H9 (cell line): ENCODE results near the gene CYREN. TPM values are rescaled to one million over a fixed set of nuclear protein-coding genes. Genes with fewer than 3 reads are reported as not detected.
"Not testable (repeated sequence)": the region's sequence is repeated elsewhere in the genome, so short reads cannot be mapped to it uniquely, and the experiment has no call there.

Experiments
- DNase-seq: peaks from one replicate; pipeline ENCODE4 v3.0.0-alpha.2; 2017
- H2AFZ ChIP-seq: one replicate; pipeline ENCODE4 v1.6.1; 2013; ENCODE audit warnings: mild to moderate bottlenecking, low read length, control low read depth, moderate library complexity
- H2AK5ac ChIP-seq: 2 replicates; pipeline ENCODE4 v1.6.1; 2013; ENCODE audit warnings: low read length, control low read depth, mixed read lengths; ENCODE audit not compliant: insufficient read length
- H2BK120ac ChIP-seq: one replicate; pipeline ENCODE4 v1.6.1; 2013; ENCODE audit warnings: low read depth, mild to moderate bottlenecking, low read length, control low read depth, inconsistent platforms; ENCODE audit not compliant: poor library complexity, severe bottlenecking
- H2BK12ac ChIP-seq: 2 replicates; pipeline ENCODE4 v1.6.1; 2013; ENCODE audit warnings: low read length, control low read depth, mixed read lengths, low read depth; ENCODE audit not compliant: insufficient read length
- H2BK15ac ChIP-seq: 2 replicates; pipeline ENCODE4 v1.6.1; 2013; ENCODE audit warnings: low read depth, low read length, control low read depth
- H2BK20ac ChIP-seq: one replicate; pipeline ENCODE4 v1.6.1; 2013; ENCODE audit warnings: low read depth, mild to moderate bottlenecking, low read length, control low read depth, inconsistent platforms; ENCODE audit not compliant: poor library complexity, severe bottlenecking
- H2BK5ac ChIP-seq: 2 replicates; pipeline ENCODE4 v1.6.1; 2013; ENCODE audit warnings: low read length, control low read depth, mixed read lengths; ENCODE audit not compliant: insufficient read length
- H3K14ac ChIP-seq: 2 replicates; pipeline ENCODE4 v1.6.1; 2013; ENCODE audit warnings: low read length, control low read depth; ENCODE audit not compliant: insufficient read depth
- H3K18ac ChIP-seq: 2 replicates; pipeline ENCODE4 v1.6.1; 2013; ENCODE audit warnings: low read depth, mild to moderate bottlenecking, mixed read lengths, low read length, control low read depth; ENCODE audit not compliant: insufficient read length
- H3K23ac ChIP-seq: 2 replicates; pipeline ENCODE4 v1.6.1; 2013; ENCODE audit warnings: low read length, control low read depth, mixed read lengths, low read depth; ENCODE audit not compliant: insufficient read length
- H3K23me2 ChIP-seq: 2 replicates; pipeline ENCODE4 v1.6.1; 2013; ENCODE audit warnings: low read depth, mild to moderate bottlenecking, mixed read lengths, low read length, control low read depth; ENCODE audit not compliant: insufficient read length, poor library complexity, severe bottlenecking
- H3K27ac ChIP-seq: 2 replicates; pipeline ENCODE4 v1.5.1; 2013; ENCODE audit warnings: low read length, control low read depth, mixed read lengths, low read depth; ENCODE audit not compliant: insufficient read length
- H3K27me3 ChIP-seq: 2 replicates; pipeline ENCODE4 v1.6.1; 2013; ENCODE audit warnings: low read length, control low read depth, inconsistent platforms; ENCODE audit not compliant: insufficient read depth
- H3K4ac ChIP-seq: 2 replicates; pipeline ENCODE4 v1.6.1; 2013; ENCODE audit warnings: low read depth, mild to moderate bottlenecking, control low read depth, inconsistent platforms, low read length, moderate library complexity
- H3K4me1 ChIP-seq: 2 replicates; pipeline ENCODE4 v1.6.1; 2013; ENCODE audit warnings: low read length, control low read depth, inconsistent platforms; ENCODE audit not compliant: insufficient read depth
- H3K4me2 ChIP-seq: 2 replicates; pipeline ENCODE4 v1.6.1; 2013; ENCODE audit warnings: low read length, control low read depth, mixed read lengths; ENCODE audit not compliant: insufficient read length, insufficient read depth
- H3K56ac ChIP-seq: 2 replicates; pipeline ENCODE4 v1.6.1; 2013; ENCODE audit warnings: low read depth, mild to moderate bottlenecking, mixed read lengths, low read length, control low read depth; ENCODE audit not compliant: insufficient read length
- H3K79me1 ChIP-seq: 2 replicates; pipeline ENCODE4 v1.6.1; 2013; ENCODE audit warnings: low read depth, mild to moderate bottlenecking, moderate library complexity, low read length, control low read depth, inconsistent platforms; ENCODE audit not compliant: insufficient read depth, poor library complexity, severe bottlenecking
- H3K79me2 ChIP-seq: 2 replicates; pipeline ENCODE4 v1.6.1; 2013; ENCODE audit warnings: low read length, control low read depth, inconsistent platforms; ENCODE audit not compliant: insufficient read depth
- H3K9ac ChIP-seq: 2 replicates; pipeline ENCODE4 v1.6.1; 2013; ENCODE audit warnings: low read length, control low read depth, mixed read lengths; ENCODE audit not compliant: insufficient read length; ENCODE audit errors: extremely low read depth
- H3K9me3 ChIP-seq: one replicate; pipeline ENCODE4 v1.6.1; 2013; ENCODE audit warnings: low read depth, low read length, inconsistent platforms; ENCODE audit not compliant: control insufficient read depth
- H3T11ph ChIP-seq: one replicate; pipeline ENCODE4 v1.6.1; 2013; ENCODE audit warnings: mild to moderate bottlenecking, low read length, control low read depth, inconsistent platforms
- H4K20me1 ChIP-seq: one replicate; pipeline ENCODE4 v1.6.1; 2013; ENCODE audit not compliant: control insufficient read depth, insufficient read length, insufficient read depth
- H4K5ac ChIP-seq: 2 replicates; pipeline ENCODE4 v1.6.1; 2013; ENCODE audit warnings: low read depth, mild to moderate bottlenecking, mixed read lengths, low read length, control low read depth; ENCODE audit not compliant: insufficient read length
- H4K8ac ChIP-seq: replicated peaks from 2 replicates; pipeline ENCODE4 v1.6.1; 2013; ENCODE audit warnings: low read length, control low read depth, mixed read lengths, low read depth; ENCODE audit not compliant: insufficient read length
- H4K91ac ChIP-seq: 2 replicates; pipeline ENCODE4 v1.6.1; 2013; ENCODE audit warnings: low read depth, mild to moderate bottlenecking, moderate library complexity, mixed read lengths, low read length, control low read depth; ENCODE audit not compliant: insufficient read length
- H3K27ac Mint-ChIP-seq, 3 experiments: 2 replicates in 2 of 3; 3 replicates in 1 of 3; pipeline ENCODE4 v1.8.0; 2020 to 2021; ENCODE audit warnings: mixed read lengths in 3 of 3, mild to moderate bottlenecking in 1 of 3, moderate library complexity in 1 of 3
- H3K27me3 Mint-ChIP-seq: 2 replicates; pipeline ENCODE4 v1.8.0; 2021; ENCODE audit warnings: low read depth, mild to moderate bottlenecking, moderate library complexity, mixed read lengths
- H3K36me3 Mint-ChIP-seq, 3 experiments: 2 replicates in 2 of 3; 3 replicates in 1 of 3; pipeline ENCODE4 v1.8.0; 2020 to 2021; ENCODE audit warnings: low read depth in 3 of 3, mixed read lengths in 3 of 3; ENCODE audit not compliant: insufficient read depth in 1 of 3
- H3K4me1 Mint-ChIP-seq, 2 experiments: 2 replicates each; pipeline ENCODE4 v1.8.0; 2020; ENCODE audit warnings: mixed read lengths in 2 of 2
- H3K4me3 Mint-ChIP-seq, 2 experiments: 2 replicates in 1 of 2; 3 replicates in 1 of 2; pipeline ENCODE4 v1.8.0; 2020 to 2021; ENCODE audit warnings: mild to moderate bottlenecking in 2 of 2, mixed read lengths in 2 of 2, moderate library complexity in 1 of 2
- H3K9me3 Mint-ChIP-seq, 2 experiments: 2 replicates in 1 of 2; 3 replicates in 1 of 2; pipeline ENCODE4 v1.8.0; 2020; ENCODE audit warnings: mild to moderate bottlenecking in 2 of 2, mixed read lengths in 2 of 2, moderate library complexity in 1 of 2
- WGBS: extraction: QIAGEN DNeasy Blood & Tissue Kit; methylation state at CpG from one replicate; pipeline ENCODE4 v1.1.7; 2013; ENCODE audit warnings: missing lambda C conversion rate, low lambda C conversion rate, mixed read lengths; ENCODE audit not compliant: insufficient read length; ENCODE audit errors: extremely low coverage; 5-methylcytosine and 5-hydroxymethylcytosine counted together
- total RNA-seq: library from RNA; stranded (reverse); gene quantifications from 2 replicates; pipeline ENCODE4 v1.2.1, GENCODE V29; 2021
- TF ChIP-seq, protein P1 (sequence below): fragments of 200-600 bp; sonication (generic); conservative IDR thresholded peaks from 3 replicates; pipeline ENCODE4 v1.8.0; 2021; ENCODE audit warnings: antibody characterized with exemption, mild to moderate bottlenecking

Gene CYREN
- total RNA-seq, 1 experiment from 2014 or later, result 72.0 TPM

DNA sequence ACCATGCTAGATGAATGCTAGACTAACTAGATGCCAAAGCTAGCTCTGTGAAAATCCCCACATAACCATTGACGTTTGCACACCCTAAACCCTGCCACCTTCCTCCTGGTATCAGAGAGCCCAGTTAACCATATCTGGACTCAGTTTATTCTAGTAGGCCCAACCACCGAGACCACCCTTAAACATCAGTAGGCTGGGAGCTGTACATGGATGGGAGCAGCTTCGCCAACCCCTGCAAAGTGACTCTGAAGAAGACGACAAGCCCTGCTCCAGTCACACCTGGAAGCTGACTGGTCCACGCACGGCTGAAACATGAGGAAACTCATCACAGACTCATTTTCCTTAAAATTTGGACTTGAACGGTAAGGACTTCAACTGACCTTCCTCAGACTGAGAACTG lies 4.4 kb upstream of the CYREN start:
- no peaks in the 10 kb centered on the region for H3K9me3 ChIP-seq
- no peak overlapping the region for H3K18ac ChIP-seq
- no peak overlapping the region for H2BK120ac ChIP-seq
- H3K27me3 Mint-ChIP-seq, result no peaks in the 10 kb centered on the region
- H3K27ac Mint-ChIP-seq, result no peak overlapping the region; a peak in 2 of 7 replicates
- H2BK20ac ChIP-seq, result no peak overlapping the region
- no peak overlapping the region for H2AK5ac ChIP-seq
- no CpG with 5 or more reads among the region's 7 CpGs for WGBS
- no peak overlapping the region for H2AFZ ChIP-seq
- no peak overlapping the region for H2BK5ac ChIP-seq
- H3K4me3 Mint-ChIP-seq, result no peak overlapping the region
- H4K8ac ChIP-seq, result no peak overlapping the region
- no peak overlapping the region for H3K23ac ChIP-seq
- H3K9me3 Mint-ChIP-seq, result peaks cover 5 to 8% of the 10 kb centered on the region in 2 experiments; a peak in 4 of 5 replicates
- H3K56ac ChIP-seq, result no peak overlapping the region
- no peaks in the 10 kb centered on the region for H4K20me1 ChIP-seq
- peaks cover 1% of the 10 kb centered on the region for H3K23me2 ChIP-seq
- H3K4me1 Mint-ChIP-seq, result peaks cover 26 to 41% of the 10 kb centered on the region in 2 experiments
- H3K36me3 Mint-ChIP-seq, result peaks cover under 1 to 17% (median 2%) of the 10 kb centered on the region in 3 experiments
- H2BK15ac ChIP-seq, result no peak overlapping the region
- no peaks in the 10 kb centered on the region for H3K79me1 ChIP-seq
- peaks cover 5% of the 10 kb centered on the region; the same call in 1 of the 2 replicates for H3K4me1 ChIP-seq
- DNase-seq, result no peak
- no peak overlapping the region for H3K4me2 ChIP-seq
- H4K91ac ChIP-seq, result no peak overlapping the region
- H3K79me2 ChIP-seq, result no peaks in the 10 kb centered on the region
- no peak overlapping the region for H2BK12ac ChIP-seq
- H3T11ph ChIP-seq, result no peak overlapping the region
- H3K14ac ChIP-seq, result no peak overlapping the region
- H3K9ac ChIP-seq, result no peak overlapping the region
- TF ChIP-seq, protein P1, sequence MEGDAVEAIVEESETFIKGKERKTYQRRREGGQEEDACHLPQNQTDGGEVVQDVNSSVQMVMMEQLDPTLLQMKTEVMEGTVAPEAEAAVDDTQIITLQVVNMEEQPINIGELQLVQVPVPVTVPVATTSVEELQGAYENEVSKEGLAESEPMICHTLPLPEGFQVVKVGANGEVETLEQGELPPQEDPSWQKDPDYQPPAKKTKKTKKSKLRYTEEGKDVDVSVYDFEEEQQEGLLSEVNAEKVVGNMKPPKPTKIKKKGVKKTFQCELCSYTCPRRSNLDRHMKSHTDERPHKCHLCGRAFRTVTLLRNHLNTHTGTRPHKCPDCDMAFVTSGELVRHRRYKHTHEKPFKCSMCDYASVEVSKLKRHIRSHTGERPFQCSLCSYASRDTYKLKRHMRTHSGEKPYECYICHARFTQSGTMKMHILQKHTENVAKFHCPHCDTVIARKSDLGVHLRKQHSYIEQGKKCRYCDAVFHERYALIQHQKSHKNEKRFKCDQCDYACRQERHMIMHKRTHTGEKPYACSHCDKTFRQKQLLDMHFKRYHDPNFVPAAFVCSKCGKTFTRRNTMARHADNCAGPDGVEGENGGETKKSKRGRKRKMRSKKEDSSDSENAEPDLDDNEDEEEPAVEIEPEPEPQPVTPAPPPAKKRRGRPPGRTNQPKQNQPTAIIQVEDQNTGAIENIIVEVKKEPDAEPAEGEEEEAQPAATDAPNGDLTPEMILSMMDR, result no peak
- H3K27ac ChIP-seq, result no peak overlapping the region
- no peak overlapping the region for H3K4ac ChIP-seq
- no peaks in the 10 kb centered on the region for H3K27me3 ChIP-seq
- no peak overlapping the region for H4K5ac ChIP-seq

DNA sequence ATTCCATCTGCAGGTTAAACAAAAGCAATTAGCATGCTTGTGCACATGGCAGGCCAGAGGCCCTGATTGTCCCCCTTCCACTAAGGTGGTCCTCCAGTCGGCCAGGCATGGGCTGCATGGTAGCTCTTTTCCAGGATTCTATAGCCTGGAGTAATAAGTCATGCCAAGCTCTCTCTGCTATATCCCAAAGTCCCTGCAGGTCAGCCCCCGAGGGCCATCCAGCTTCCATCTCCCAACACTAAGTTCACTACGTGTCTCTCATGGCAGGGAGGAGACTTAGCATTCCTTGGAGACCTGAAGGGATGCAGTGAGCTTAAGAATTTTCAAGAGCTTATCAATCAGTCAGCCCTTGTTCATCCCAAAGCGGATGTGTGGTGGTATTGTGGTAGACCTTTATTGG lies 3.4 kb upstream of the CYREN start:
- H3K4me1 ChIP-seq, H2BK120ac ChIP-seq: not testable (repeated sequence)

More for the DNA sequence above, 3.4 kb upstream of the CYREN start:
- H3K27me3 ChIP-seq, H3K4ac ChIP-seq, H4K8ac ChIP-seq, H3T11ph ChIP-seq, H3K27ac Mint-ChIP-seq, H4K91ac ChIP-seq, H3K56ac ChIP-seq, H3K23me2 ChIP-seq, H2BK20ac ChIP-seq, H3K36me3 Mint-ChIP-seq, H2AK5ac ChIP-seq, H4K20me1 ChIP-seq, H3K14ac ChIP-seq, DNase-seq, H3K27me3 Mint-ChIP-seq, H3K4me3 Mint-ChIP-seq, H3K18ac ChIP-seq, H3K4me2 ChIP-seq, H3K79me2 ChIP-seq, H4K5ac ChIP-seq, H2AFZ ChIP-seq, H3K27ac ChIP-seq, H3K23ac ChIP-seq, H2BK12ac ChIP-seq, H3K79me1 ChIP-seq, H2BK5ac ChIP-seq, H2BK15ac ChIP-seq, H3K9me3 Mint-ChIP-seq, H3K9ac ChIP-seq, H3K9me3 ChIP-seq: not testable (repeated sequence)
- peaks cover 36 to 51% of the 10 kb centered on the region in 2 experiments for H3K4me1 Mint-ChIP-seq
- no CpG with 5 or more reads among the region's 4 CpGs for WGBS
